ENCODE measurements around the gene OCA2. TPM values are rescaled to one million over a fixed set of nuclear protein-coding genes. Genes with fewer than 3 reads are reported as not detected.
"Not testable (repeated sequence)": the region's sequence is repeated elsewhere in the genome, so short reads cannot be mapped to it uniquely, and the experiment has no call there.

Gene OCA2
- total RNA-seq, 2 donors from 2014 or later = 3.7 TPM; not detected in 1

- H3K4me3 ChIP-seq = no peak overlapping the region
- no peaks in the 10 kb centered on the region for H3K27me3 ChIP-seq (replicated peaks; ENCODE audit: insufficient read depth)
- H3K27ac ChIP-seq = no peak overlapping the region
- TF ChIP-seq CTCF (IDR thresholded peaks at IDR 0.05) = no peak
- TF ChIP-seq POLR2A (IDR thresholded peaks at IDR 0.05) = no peak
- TF ChIP-seq POLR2AphosphoS5 (IDR thresholded peaks at IDR 0.05) = no peak
- no peaks in the 10 kb centered on the region for H3K9me3 ChIP-seq
- H3K36me3 ChIP-seq = no peaks in the 10 kb centered on the region
- no peaks in the 10 kb centered on the region for H3K4me1 ChIP-seq (replicated peaks)
- intact Hi-C loops (cut with DNase I) = no loop called here
- no peak for DNase-seq (ENCODE audit: low spot score)
- WGBS = 75% methylated on average over 10 of the region's 10 CpGs
Observed at GRCh38 chr15:27958911-27959578, 140.1 kb downstream of the OCA2 start.

GRCh38 chr15:27956285-27956684 is 142.8 kb downstream of the OCA2 start:
- Histone ChIP-seq H3K4me3 (no peak overlapping the region), H3K27ac (no peak overlapping the region), H3K4me1 (replicated peaks) (no peaks in the 10 kb centered on the region), H3K9me3 (no peaks in the 10 kb centered on the region), H3K36me3 (no peaks in the 10 kb centered on the region), H3K27me3 (replicated peaks; ENCODE audit: insufficient read depth) (no peaks in the 10 kb centered on the region)
- TF ChIP-seq POLR2A (IDR thresholded peaks at IDR 0.05) = no peak
- TF ChIP-seq CTCF (IDR thresholded peaks at IDR 0.05) = no peak
- no peak for TF ChIP-seq POLR2AphosphoS5 (IDR thresholded peaks at IDR 0.05)
- no peak for DNase-seq (ENCODE audit: low spot score)
- WGBS = 53% methylated on average over 8 of the region's 8 CpGs
- intact Hi-C loops (cut with DNase I) = no loop called here

GRCh38 chr15:27955087-27955486 is 144.0 kb downstream of the OCA2 start:
- 75% methylated on average over 10 of the region's 10 CpGs for WGBS
- Histone ChIP-seq H3K27ac (no peak overlapping the region), H3K9me3 (no peaks in the 10 kb centered on the region), H3K36me3 (no peaks in the 10 kb centered on the region), H3K4me3 (no peak overlapping the region), H3K4me1 (replicated peaks) (no peaks in the 10 kb centered on the region), H3K27me3 (replicated peaks; ENCODE audit: insufficient read depth) (no peaks in the 10 kb centered on the region)
- intact Hi-C loops (cut with DNase I) = no loop called here
- no peak for TF ChIP-seq POLR2AphosphoS5 (IDR thresholded peaks at IDR 0.05)
- TF ChIP-seq CTCF (IDR thresholded peaks at IDR 0.05) = no peak
- TF ChIP-seq POLR2A (IDR thresholded peaks at IDR 0.05) = no peak
- DNase-seq (ENCODE audit: low spot score) = no peak

- H3K36me3 ChIP-seq; H3K27me3 ChIP-seq (replicated peaks; ENCODE audit: insufficient read depth); DNase-seq (ENCODE audit: low spot score); H3K9me3 ChIP-seq; intact Hi-C loops (cut with DNase I); H3K4me3 ChIP-seq; H3K4me1 ChIP-seq (replicated peaks); H3K27ac ChIP-seq: not testable (repeated sequence)
- 93% methylated on average over 6 of the region's 6 CpGs for WGBS
Observed at GRCh38 chr15:27952593-27952992, 146.5 kb downstream of the OCA2 start.

- H3K9me3 ChIP-seq = no peaks in the 10 kb centered on the region
- intact Hi-C loops (cut with DNase I) = no loop called here
- H3K27ac ChIP-seq = no peak overlapping the region
- H3K27me3 ChIP-seq (replicated peaks; ENCODE audit: insufficient read depth) = no peaks in the 10 kb centered on the region
- TF ChIP-seq POLR2AphosphoS5 (IDR thresholded peaks at IDR 0.05) (no peak), POLR2A (IDR thresholded peaks at IDR 0.05) (no peak)
- 81% methylated on average over 13 of the region's 13 CpGs for WGBS
- DNase-seq (ENCODE audit: low spot score) = no peak
- no peaks in the 10 kb centered on the region for H3K36me3 ChIP-seq
- no peak overlapping the region for H3K4me3 ChIP-seq
- no peaks in the 10 kb centered on the region for H3K4me1 ChIP-seq (replicated peaks)
Observed at GRCh38 chr15:27951191-27951890, 147.8 kb downstream of the OCA2 start.

GRCh38 chr15:27949089-27949488 is 150.0 kb downstream of the OCA2 start:
- Histone ChIP-seq H3K9me3 (no peaks in the 10 kb centered on the region), H3K27me3 (replicated peaks; ENCODE audit: insufficient read depth) (no peaks in the 10 kb centered on the region), H3K4me1 (replicated peaks) (no peaks in the 10 kb centered on the region), H3K36me3 (no peaks in the 10 kb centered on the region), H3K4me3 (no peak overlapping the region), H3K27ac (no peak overlapping the region)
- WGBS = 94% methylated on average over 10 of the region's 10 CpGs
- intact Hi-C loops (cut with DNase I) = loop anchor here (10.0 kb wide), 1 partner anchor 64 kb away; no protein-coding TSS in a partner anchor
- TF ChIP-seq CTCF (IDR thresholded peaks at IDR 0.05) (no peak), POLR2A (IDR thresholded peaks at IDR 0.05) (no peak), POLR2AphosphoS5 (IDR thresholded peaks at IDR 0.05) (no peak)
- no peak for DNase-seq (ENCODE audit: low spot score)

Measured in prostate gland (tissue), 2 donors.